Lower leg skin (tissue), 4 donors: ENCODE measurements around the gene TBX5. TPM values are rescaled to one million over a fixed set of nuclear protein-coding genes. Genes with fewer than 3 reads are reported as not detected.

Experiments used
- DNase-seq, 2 donors: peaks; one replicate each; pipeline ENCODE4 v3.0.0-alpha.2; 2019; ENCODE audit warnings: low spot score in 2 of 2
- H3K4me3 ChIP-seq: fragments of 200-600 bp; sonication (generic); 2 replicates; pipeline ENCODE4 v1.5.1; 2017; ENCODE audit warnings: mild to moderate bottlenecking, low read depth; ENCODE audit not compliant: poor library complexity, severe bottlenecking
- POLR2A ChIP-seq, 2 donors: fragments of 450-650 bp; IDR thresholded peaks; one replicate each; pipeline ENCODE4 v1.6.1; 2016 to 2017; ENCODE audit warnings: antibody characterized with exemption in 2 of 2, mild to moderate bottlenecking in 1 of 2, moderate library complexity in 1 of 2
- WGBS, 2 donors: methylation state at CpG; one replicate each; pipeline ENCODE4 v1.1.5; 2018; 5-methylcytosine and 5-hydroxymethylcytosine counted together
- intact Hi-C: fragments of 100-400 bp; cut with DNase I; formaldehyde crosslinking; loops from one replicate; pipeline ENCODE4 v1.15.0; 2023; ENCODE audit warnings: low total_unique reads
- total RNA-seq, 4 donors: library from RNA; depleted of rRNA; stranded (reverse); fragments of >200 nt; gene quantifications; one replicate each; pipeline ENCODE4 v1.1.0, GENCODE V29; 2016
- TF ChIP-seq, protein P1 (sequence below), 3 donors: fragments of 450-650 bp; IDR thresholded peaks; one replicate each; pipeline ENCODE4 v1.5.1; 2016; ENCODE audit warnings: antibody characterized with exemption in 3 of 3, mild to moderate bottlenecking in 3 of 3, moderate library complexity in 2 of 3

TBX5 gene
- total RNA-seq, 4 donors from 2014 or later: 0.65 to 1.2 (median 1.1) TPM; not detected in 1

DNA sequence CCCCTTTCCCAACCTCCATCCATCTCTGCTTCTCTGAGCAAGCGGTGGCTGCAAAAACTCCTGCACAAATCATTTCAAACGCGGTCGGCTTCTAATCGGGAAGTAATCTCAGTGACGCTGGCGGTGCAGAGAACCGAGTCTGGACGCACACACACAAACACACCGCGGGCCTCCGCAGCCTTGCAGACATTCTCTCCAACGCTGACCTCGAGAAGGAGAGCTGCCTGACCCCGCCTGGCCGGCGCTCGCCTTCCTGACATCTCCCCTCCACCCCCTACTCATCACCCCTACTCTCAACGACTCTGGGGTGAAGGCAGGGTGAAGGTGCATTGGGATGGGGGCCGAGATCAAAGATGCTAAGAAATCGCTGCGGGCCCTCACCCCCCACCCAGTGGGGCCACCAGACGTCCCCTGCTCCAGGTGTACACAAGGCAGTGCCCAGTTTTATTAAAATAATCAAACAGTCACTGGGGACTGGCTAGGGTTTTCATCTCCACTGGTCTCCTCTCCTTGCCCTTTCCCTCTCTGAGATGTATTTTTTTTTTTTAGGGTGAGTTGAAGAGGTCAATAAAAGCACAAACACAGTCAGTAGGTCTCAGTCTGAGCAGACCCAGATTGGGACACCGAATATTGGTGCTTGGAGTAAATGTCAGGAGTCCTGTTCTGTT lies 506 bp upstream of the TBX5 start:
- DNase-seq: no peak
- H3K4me3 ChIP-seq: no peak overlapping the region
- 12 to 19% methylated on average over 24 of the region's 24 CpGs for WGBS, 2 donors
- TF ChIP-seq POLR2A (IDR thresholded peaks at IDR 0.05): no peak
- TF ChIP-seq, protein P1, sequence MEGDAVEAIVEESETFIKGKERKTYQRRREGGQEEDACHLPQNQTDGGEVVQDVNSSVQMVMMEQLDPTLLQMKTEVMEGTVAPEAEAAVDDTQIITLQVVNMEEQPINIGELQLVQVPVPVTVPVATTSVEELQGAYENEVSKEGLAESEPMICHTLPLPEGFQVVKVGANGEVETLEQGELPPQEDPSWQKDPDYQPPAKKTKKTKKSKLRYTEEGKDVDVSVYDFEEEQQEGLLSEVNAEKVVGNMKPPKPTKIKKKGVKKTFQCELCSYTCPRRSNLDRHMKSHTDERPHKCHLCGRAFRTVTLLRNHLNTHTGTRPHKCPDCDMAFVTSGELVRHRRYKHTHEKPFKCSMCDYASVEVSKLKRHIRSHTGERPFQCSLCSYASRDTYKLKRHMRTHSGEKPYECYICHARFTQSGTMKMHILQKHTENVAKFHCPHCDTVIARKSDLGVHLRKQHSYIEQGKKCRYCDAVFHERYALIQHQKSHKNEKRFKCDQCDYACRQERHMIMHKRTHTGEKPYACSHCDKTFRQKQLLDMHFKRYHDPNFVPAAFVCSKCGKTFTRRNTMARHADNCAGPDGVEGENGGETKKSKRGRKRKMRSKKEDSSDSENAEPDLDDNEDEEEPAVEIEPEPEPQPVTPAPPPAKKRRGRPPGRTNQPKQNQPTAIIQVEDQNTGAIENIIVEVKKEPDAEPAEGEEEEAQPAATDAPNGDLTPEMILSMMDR (IDR thresholded peaks at IDR 0.05): no peak
- intact Hi-C loops: no loop called here

DNA sequence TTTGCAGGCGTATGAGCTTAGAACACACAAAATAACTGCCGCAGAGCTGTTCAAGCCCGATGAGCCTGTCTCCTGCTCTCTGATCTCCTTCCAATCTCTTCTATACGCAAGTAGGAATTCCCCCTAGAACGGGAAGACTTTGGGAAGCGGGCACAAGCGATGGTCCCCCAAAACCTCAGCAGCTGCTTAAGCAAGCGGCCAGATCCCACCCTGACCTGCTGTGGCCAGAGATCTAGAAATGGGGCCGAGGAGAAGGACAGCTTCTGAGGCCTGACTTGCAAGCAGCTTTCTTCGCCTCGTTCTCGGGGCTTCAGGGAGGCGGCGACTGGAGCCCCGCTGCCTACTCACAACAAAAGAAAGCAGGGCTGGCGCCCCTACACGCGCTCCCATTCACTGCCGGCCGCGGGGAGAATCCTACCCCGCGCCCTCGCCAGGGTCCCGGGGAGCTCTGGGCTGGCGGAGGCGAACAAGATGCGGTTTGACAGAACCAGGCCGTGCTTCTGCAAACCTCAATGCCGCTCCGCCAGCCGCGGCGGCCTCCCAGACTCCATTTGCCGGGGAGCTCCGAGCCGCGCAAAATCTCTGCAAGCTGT lies 922 bp downstream of the TBX5 start:
- no peak for TF ChIP-seq POLR2A (IDR thresholded peaks at IDR 0.05)
- TF ChIP-seq, protein P1 (IDR thresholded peaks at IDR 0.05): no peak
- intact Hi-C loops: no loop called here
- DNase-seq: no peak
- H3K4me3 ChIP-seq: peak overlapping the region; percentile 2
- 4 to 5% methylated on average over 12 to 27 of the region's 38 CpGs for WGBS, 2 donors

DNA sequence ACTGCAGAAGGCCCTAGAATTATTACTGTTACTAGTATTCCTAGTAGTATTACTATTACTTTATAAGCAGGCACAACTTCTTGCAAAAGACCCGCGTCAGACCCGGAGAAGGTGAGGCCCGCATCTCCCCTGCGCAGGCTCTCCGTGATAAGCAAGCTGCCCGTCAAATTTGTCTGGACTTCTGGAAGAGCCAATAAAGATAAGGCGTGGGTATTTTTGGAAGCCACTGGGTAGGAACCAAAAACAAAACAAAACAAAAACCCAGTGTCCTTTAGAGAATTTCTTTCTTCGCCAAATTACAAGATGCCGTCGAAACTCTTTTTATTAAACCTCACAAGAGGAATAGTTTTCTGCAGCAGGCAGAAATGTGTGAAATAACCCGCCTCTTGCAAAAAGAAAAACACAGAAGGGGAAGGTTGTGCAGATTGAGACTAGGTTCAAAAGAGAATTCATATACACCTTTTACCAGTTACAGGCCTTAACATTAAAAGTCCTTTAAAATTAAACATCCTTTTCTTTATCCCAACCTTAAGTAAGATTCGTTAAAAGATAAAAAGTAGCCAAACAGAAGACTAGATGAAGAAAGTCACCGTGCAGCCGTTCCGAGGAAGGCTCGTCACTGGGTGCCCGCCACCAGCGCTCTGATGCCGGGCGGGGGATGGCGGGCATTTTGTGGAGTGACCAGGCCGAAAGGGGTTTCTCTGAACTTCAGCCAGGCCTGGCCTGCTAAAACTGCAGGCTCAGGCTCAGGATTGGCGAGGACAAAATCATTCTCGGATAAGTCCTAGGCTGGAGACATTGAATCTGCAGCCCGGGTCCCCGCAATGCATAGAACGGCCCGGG lies 1.6 kb downstream of the TBX5 start:
- intact Hi-C loops: no loop called here

DNA sequence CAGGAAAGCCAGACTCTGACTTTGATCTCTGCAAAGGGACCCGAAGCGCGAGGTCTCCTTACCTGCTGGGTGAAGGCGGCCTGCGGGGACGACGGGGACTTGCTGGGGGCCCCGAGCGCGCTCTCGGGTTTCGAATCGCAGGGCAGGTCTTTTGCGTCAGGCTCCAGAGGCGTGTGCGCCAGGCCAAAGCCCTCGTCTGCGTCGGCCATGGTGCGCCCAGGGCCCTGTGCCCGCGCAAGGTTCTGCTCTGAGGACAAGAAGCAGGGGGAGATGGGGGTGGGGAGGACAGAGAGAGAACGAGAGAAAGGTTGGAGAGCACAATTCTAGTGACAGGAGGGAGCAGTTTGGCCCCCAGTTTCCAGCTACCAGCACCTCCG lies 2.3 kb downstream of the TBX5 start:
- 19 to 25% methylated on average over 24 of the region's 24 CpGs for WGBS, 2 donors
- peak in 1 of 2 donors; percentile 8 for TF ChIP-seq POLR2A (IDR thresholded peaks at IDR 0.05)
- TF ChIP-seq, protein P1 (IDR thresholded peaks at IDR 0.05): no peak
- H3K4me3 ChIP-seq: no peak overlapping the region
- intact Hi-C loops: no loop called here
- no peak for DNase-seq

More for the DNA sequence above, 1.6 kb downstream of the TBX5 start:
- DNase-seq: no peak
- TF ChIP-seq POLR2A (IDR thresholded peaks at IDR 0.05): no peak
- TF ChIP-seq, protein P1 (IDR thresholded peaks at IDR 0.05): no peak
- WGBS, 2 donors: 20 to 33% methylated on average over 29 of the region's 29 CpGs
- H3K4me3 ChIP-seq: no peak overlapping the region

DNA sequence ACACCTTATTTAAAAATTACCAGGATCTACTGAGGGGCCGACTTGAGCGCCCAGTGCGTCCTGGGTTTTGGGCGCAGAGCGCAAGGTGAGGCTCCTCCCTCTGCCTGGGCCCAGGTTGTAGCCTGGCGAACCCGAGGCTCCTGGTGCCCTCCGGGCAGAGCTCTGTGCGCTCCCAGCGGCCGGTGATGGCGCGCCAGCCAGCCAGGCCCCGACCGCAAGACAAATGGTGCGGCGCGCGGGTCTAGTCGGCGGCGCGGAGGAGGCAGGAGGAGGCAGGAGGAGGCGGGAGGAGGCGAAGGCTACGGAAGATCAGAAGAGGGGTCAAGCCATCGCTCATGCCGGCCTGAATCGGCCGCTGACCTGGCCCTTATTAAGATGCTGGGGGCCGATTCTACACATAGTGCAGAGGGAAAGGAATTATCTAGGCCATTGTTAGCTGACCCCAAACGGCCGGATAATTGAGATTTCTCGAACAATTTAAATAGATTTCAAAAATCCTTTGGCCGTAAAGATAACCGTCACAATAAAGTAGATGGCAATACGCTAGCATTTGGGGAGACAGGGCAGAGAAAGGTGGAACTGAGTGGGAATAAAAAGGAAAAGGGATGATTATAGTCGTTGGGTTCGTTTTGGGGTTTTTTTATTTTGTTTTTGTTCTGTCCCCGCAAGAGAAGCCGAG lies 2.8 kb downstream of the TBX5 start:
- H3K4me3 ChIP-seq: no peak overlapping the region
- 19 to 29% methylated on average over 41 of the region's 41 CpGs for WGBS, 2 donors
- no peak for TF ChIP-seq POLR2A (IDR thresholded peaks at IDR 0.05)
- TF ChIP-seq, protein P1 (IDR thresholded peaks at IDR 0.05): no peak
- no peak for DNase-seq
- intact Hi-C loops: no loop called here
